Stimulated activated CD4-positive, alpha-beta T cell treated with anti-CD3 and anti-CD28 coated beads, Interleukin-12 subunit alpha, Interleukin-12 subunit beta, amount 100 ng/mL, for 24 hours (primary cell): ENCODE data around the gene RBPJL.

Experiments
- DNase-seq, 2 experiments: peaks; one replicate each; pipeline ENCODE4 v3.0.0-alpha.2; 2020; ENCODE audit warnings: low read depth in 2 of 2

The RBPJL gene, protein sequence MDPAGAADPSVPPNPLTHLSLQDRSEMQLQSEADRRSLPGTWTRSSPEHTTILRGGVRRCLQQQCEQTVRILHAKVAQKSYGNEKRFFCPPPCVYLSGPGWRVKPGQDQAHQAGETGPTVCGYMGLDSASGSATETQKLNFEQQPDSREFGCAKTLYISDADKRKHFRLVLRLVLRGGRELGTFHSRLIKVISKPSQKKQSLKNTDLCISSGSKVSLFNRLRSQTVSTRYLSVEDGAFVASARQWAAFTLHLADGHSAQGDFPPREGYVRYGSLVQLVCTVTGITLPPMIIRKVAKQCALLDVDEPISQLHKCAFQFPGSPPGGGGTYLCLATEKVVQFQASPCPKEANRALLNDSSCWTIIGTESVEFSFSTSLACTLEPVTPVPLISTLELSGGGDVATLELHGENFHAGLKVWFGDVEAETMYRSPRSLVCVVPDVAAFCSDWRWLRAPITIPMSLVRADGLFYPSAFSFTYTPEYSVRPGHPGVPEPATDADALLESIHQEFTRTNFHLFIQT

DNA sequence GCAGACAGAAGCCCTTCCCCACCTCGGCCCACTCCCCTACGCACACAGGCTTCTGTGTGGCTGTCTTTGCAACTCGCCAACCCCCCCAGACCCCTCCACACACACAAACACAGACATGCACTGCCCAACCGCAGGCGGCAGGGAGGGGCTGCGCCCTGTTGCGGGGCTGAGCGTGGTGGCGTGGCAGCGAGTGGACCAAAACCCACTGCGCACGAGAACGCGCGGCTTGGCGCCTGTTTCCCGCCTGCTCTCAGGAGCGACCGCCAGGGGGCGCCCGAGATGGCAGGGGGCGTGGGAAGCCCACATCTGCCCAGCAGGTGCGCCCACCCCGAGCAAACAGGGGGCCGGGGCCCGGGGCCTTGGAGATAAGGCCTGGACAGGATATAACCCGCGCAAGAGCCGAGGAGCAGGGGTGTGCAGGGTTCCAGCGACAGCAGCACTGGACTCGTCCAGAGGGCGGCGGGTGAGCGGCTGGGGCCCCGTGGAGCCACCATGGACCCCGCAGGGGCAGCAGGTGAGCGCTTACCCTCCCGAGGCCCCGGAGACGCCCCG is at the start of gene RBPJL:
TSS of gene RBPJL (plus strand) at position 410 of the 552 bp plus-strand sequence. CDS start at position 493, 83 bp downstream.
- DNase-seq = peak in 1 of 2 experiments; percentile 32

DNA sequence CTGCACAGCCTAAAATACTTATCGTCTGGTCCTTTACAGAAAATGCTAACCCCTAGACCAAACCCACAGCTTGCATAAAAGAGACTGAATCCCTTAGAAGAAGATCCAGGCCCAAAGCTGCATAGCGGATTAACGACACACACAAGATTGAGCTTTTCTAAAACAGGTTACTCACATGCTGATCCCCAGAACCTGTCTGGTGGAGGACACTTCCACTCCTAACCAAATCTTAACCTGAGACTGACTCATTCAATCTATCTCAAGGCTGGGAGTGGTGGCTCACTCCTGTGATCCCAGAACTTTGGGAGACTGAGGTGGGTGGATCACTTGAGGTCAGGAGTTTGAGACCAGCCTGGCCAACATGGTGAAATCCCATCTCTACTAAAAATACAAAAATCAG is 49.5 kb upstream of the RBPJL start:
- no peak for DNase-seq

DNA sequence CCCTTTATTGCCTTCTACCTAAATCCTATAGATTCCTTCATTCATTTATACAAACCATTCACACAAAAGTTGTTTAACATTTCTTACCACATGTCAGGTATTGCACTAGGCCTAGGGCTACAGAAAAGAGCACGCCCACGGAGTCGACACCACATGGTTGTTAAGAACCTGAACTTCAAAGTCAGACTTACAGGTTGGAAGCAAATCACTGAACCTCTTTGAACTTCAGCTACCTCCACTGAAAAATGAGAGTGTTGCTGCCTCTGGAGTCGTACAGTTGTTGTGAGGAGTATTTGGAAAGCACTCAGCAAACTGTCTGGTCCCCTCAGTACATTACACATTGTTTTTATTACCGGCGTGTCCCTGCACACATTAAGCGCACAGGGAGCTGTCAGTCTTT is 48.9 kb upstream of the RBPJL start:
- DNase-seq = no peak

DNA sequence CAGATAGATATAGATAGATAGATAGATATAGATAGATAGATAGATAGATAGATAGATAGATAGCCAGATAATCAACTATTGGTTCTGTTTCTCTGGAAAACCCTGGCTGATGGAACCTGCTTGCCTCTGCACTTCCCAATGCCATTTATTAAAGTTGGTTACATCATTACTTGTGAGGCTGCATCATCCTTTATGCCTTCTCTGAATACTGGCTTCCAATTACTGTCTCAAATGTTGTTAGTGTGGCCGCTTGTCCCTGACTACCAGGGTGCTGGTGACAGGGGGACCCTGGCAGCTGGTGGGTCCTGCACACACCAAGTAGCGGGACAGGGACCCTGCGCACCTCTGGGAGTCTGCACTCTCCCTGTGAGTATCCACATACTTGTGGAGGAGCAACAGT is 48.4 kb upstream of the RBPJL start:
- DNase-seq = no peak

DNA sequence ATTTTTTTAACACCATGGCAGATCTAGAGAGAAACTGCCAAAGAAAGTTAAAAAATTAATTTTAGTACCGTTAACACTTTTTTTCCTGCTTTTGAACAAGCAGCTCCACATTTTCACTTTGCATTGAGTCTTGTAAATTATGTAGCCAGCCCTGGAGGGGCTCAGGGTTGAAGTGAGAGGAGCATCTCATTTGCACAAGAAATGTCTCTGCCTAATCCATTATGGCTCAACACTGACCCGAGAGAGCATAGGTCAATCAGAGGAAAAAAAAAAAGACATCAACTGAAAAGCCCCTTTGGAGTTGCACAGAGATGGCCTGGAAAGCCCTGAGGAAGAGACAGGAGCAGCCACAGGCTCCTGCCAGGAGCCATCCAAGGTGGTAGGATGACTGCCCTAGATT is 48.0 kb upstream of the RBPJL start:
- no peak for DNase-seq

DNA sequence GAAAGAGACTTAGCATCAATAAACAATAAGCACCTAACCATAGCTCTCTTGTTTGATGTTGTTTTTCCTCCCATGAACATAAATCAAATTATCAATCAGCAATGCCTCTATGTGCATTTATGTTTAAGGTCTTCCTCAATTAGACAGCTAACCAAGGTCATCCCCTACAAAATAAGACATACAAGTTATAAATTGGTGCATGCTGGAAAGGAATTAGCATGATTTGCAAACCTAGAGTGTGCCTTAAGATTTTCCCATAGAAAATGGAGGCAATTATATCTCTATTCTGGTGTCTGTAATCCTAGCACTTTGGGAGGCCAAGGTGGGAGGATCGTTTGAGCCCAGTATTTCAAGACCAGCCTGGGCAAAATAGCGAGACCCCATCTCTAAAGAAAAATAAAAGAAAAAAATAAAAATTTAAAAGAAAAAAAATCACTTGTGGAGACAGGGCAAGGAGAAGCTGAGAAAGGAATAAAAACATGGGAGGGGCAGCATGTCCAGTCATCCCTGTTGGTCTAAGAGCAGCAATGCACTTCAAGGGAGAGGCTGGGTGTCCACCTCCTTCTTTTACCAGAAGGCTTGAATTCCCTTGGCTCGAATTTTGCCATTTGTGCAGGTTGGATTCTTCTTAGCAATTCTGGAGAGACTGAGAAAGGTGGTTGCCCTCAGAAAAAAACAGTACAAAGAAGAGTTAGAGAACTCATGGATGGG is 42.9 kb upstream of the RBPJL start:
- no peak for DNase-seq

DNA sequence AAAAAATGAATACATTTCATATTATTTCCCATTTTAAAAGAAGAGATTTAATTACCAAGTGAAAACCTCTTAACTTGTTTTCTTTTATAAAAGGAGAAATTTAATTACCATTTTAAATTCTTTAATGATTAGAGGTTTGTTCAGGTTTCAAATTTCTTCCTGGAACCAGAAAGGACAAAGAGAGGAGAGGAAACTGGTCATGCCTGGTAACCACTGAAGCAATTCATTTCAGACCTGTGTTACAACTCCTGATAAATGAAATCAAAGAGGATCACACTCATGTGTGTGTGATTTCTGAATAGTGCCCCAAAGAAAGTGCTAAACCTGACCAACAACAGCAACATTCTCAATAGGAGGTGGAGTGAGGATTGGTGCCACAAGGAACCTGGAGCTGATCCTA is 39.7 kb upstream of the RBPJL start:
- DNase-seq = no peak

DNA sequence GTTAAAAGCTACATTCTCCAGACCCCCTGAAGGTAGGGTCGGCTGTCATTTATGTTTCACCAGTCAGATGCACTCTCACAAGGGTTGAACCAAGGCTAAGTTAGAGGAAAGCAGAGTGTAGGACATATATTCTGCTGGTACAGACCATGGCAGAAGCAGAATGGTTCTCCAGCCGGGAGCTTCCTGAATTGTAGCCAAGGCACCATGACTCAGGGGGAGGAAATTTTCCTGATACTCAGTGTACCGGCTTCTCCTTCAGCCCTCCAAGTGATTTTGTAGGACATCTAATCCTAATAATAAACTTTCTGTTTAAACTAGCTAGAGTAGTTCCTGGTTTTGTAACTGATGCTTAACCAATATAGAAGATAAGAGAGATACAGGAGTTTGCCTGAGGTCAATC is 38.1 kb upstream of the RBPJL start:
- DNase-seq = no peak

DNA sequence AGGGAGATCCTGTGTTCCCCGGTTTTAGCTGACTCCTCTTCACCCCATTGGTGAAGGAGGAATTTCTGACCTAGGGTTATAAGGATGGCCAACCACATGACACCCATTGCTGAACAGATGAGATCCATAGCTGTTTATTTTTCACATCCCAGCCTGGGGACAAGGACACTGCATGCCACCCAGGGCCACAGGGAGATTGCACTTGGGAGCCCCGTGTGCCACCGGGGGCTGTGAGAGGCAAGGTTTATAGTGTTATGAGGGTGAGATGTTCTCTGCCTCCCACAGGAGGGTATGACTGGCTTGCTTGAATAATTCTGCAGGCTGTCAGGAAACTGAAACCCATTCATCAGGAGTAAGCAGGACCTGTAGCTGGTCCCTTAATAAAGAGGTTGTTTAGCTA is 37.6 kb upstream of the RBPJL start:
- DNase-seq = no peak

DNA sequence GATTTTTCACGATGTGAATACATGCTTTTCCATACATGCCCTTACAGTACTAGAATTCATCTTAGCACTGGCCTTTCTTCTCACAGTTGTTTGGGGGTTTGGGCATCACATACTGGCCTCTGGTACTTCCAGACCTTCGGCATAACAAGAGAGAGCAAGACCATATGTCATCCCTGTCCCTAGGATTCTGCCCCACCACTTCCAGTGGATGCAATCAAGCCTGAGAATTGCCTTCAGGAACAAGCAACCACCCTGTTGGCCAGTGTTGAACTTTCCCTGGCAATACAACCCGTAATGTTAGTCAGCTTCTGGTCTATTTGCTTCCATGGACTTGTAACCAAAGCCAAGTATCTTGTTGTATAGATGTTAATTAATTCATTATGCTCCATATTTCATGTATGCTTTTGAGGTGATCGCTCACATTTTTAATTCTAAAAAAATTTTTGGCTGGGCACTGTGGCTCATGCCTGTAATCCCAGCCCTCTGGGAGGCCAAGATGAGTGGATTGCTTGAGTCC is 36.8 kb upstream of the RBPJL start:
- no peak for DNase-seq

DNA sequence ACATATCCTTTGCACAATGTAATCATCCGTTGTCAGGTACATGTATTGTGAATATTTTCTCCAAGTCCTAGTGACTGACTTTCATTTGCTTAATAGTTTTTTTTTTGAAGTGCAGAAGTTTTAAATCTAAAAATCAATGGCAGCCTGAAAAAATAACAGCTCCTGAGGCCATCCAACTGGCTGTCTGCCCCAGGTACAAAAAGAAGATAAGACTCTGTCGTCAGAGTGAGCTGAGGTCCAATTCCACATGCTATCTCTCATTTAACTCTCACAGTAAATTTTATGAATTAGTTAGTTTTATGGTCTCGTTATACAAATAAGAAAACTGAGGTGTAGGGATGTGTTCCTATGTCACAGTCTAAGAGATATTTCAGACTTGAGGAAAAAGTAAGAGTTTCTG is 31.3 kb upstream of the RBPJL start:
- no peak for DNase-seq

DNA sequence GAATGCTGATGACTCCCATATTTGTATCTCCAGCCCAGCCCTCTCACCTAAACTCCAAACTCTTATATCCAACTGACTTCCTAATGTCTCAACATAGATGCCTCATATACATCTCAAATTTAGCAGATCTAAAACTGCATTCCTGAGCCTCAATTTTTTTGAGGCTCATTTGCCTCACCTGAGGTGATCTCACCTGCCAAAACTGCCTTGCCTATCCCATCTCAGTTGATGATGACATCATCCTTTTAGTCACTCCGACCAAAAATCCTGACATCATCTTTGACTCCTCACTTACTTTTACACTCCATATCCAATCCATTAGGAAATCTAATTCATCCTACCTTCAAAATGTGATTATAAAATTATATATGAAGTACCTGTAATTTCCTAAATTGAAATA is 26.6 kb upstream of the RBPJL start:
- no peak for DNase-seq

DNA sequence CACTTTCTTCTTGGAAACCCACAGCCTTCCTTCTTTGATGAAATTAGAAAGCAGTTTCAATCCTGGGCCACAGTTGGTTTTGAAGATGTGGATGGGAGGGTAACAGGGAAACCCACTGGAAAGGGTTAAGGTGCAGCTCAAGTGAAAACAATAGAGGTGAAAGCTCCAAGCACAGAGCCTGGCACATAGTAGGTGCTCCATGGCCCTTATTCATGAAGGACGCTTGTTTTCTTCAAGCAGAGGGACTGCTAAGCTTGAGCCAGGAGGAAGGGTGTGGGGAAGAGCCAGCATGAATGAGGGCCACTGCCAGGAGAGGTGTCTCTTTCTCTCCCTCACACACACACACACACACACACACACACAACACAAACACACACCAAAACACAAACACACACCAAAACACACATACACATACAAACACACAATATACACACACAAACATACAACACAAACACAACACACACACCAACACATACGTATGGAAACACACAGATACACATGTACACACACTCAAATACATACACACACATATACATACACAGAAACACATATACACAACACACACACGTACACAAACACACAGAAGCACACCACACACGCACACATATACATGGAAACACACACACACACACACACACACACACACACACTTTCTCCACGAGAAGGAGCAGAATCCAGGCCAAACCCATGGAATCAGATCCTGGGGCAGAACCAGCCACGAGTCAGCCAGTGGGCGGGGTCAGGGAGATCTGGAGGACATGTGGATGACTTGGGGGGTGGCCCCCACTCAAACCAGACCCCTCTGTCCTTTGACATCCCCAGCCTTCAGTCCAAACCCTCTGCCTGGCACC is 23.7 kb upstream of the RBPJL start:
- DNase-seq = no peak

DNA sequence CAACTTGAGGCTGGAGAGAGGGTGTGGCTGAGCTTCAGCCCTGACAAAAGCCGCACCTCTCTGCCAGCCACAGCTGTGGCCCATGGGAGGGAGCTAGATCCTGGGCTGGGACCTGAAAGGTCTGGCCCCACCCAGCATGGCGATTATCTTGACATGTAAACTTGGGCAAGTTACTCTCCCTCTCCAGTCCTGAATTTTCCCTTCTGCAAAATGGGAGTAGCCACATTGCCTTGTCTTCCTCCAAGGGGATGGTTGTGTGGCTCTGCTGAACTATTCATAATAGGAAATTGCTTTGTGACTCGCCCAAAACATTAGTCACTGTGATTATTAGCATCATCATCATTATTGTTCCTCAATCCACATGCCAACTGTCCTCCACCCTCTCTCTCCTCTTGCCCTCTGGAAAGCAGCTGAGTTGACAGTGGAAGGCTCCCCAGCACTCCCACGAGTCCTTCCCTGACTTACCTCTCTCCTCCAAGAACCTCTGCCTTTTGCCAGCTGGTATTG is 23.0 kb upstream of the RBPJL start:
- no peak for DNase-seq

DNA sequence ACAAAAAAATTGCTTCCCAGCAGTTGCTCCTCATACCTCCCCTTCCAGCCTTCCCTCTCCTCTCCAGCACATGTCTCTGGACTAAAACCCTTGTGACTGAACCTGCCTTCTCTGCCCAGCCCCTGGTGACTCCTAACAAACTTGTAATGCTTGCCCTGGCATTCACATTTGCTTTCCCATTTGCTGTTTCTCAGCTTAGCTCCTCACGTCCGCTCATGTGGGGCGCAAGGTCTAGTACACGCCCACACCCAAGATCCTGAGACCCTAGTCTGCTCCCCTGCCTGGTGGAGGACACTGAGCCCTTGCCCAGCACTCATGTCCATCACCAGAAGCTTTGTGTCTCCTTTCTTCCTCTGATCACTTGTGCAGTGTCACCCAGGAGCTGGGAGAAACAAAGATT is 18.3 kb upstream of the RBPJL start:
- no peak for DNase-seq

DNA sequence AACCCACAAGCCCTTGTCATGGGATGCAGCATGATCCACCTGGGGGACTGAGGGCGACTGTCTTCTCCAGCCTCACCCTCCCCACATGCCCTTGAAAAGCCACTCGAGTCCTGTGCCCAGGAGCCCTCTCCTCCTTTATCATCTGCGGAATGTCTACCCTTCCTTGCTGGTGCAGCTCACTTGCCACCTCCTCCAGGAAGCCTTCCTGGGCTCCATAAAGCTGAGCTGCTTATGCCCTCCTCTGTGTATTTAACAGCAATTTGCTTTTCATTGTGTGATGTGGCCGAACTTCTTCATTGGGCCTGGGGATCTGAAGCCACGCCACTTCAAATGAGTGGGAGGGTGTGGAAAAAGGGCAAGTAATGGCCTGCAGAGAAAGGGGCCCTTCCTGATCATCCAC is 17.8 kb upstream of the RBPJL start:
- DNase-seq = no peak

DNA sequence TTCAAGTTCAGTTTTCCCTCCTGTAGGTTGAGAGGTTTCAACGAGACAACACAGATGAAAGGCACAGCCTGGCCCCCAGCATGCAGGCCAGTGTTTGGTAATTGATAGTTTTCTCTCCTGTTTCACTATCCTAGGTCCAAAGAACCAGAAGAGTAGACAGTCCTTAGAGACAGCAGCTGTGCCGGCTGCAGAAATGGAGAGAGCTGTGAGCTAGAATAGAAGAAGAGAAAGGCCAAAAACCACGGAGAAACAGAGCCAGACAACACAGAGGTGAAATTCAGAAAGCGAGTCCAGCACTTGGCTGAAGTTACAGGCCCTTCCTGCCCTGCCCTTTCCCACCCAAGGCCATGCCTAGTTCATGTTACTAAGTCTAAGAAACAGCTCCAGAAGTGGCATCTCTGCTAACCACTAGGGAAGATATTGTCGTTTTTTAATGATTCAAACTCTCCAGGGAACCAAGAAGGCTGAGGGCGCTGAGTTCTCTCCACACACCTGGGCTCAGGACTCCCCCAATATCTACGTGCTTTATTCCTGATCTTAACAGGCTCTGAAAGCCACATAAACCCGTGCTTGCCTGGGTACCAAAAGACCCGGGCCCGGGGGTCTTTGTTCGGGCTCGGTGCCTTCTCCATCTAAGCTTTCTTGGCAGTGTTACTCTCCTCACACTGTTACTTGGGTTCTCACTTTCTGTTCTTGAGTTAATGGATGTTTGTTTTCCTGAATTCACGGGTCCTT is 16.5 kb upstream of the RBPJL start:
- DNase-seq = no peak

DNA sequence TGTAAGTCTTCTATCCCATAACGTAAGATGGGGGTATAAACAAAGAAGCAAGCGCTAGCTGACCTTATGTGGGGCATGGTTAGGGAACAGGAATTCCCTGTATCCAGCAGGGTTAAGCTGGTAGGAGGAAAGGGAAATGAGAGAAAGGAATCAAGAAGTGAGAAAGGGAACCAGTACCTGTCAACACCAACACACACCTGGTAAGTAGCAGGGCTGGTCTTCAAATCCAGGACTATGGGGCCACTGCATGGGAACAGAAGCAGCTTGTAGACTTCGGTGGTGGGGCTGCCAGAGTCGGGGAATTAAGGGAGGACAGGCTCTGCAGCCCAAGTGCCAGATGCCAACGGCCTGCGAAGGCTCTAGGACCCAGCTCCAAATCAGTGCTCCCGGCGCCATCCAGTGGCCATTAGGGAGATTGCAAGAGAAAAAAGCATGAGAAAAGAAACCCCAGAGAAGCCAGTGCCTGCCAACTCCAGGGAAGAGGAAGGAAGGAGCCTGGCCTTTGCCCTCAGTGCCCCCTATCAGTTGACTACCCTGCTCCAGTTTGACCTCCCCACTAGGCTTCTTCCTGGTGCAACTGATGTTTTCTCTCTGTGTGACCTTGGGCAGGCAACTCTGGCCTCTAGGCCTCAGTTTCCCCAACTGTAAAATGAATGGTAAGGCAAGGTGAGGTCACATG is 15.8 kb upstream of the RBPJL start:
- DNase-seq = peak; percentile 41 to 72

DNA sequence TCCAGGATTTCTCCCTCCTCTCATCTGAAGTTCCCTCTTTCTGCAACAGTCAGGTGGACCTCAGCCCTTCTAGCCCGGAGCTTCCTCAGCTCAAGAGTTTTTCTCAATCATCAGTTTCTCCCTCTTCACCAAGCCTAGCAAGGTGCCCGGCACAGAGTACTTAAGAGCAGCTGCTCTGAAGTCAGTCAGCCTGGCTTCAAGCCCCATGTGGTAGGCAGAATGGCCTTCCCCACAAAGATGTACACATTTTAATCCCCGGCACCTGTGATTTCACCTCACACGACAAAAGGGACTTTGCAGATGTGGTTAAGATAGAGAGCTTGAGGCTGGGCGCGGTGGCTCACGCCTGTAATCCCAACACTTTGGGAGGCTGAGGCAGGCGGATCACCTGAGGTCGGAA is 15.1 kb upstream of the RBPJL start:
- no peak for DNase-seq

DNA sequence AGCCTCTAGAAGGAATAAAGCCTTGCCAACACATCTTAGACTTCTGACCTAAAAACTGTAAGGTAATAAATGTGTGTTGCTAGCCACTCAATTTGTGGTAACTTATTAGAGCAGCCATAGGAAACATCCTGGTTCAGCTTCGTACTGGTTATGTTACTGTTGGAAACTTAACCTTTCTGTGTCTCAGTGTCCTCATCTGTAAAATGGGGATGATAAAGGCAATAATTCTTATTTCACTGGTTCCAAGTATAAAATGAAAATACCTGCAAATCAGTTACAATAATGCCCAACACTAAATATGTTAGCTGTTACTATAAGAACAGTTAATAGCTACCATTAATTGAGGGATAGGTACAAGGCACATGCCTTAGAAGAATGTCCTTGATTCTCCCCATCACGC is 14.3 kb upstream of the RBPJL start:
- DNase-seq = no peak
